Peyer's patch (tissue), 4 donors: ENCODE data around the gene OLA1.

Experiments
- CTCF ChIP-seq, 6 experiments: fragments of 450-650 bp in 4 of 6; fragments of 200-600 bp in 2 of 6; sonication (generic) in 1 of 6; IDR thresholded peaks; one replicate each; pipeline ENCODE4 v1.5.1; 2017 to 2019; ENCODE audit warnings: antibody characterized with exemption in 6 of 6, mild to moderate bottlenecking in 3 of 6, moderate library complexity in 1 of 6
- POLR2A ChIP-seq, 2 donors: fragments of 450-650 bp; IDR thresholded peaks; one replicate each; pipeline ENCODE4 v1.5.1; 2017; ENCODE audit warnings: antibody characterized with exemption in 2 of 2, mild to moderate bottlenecking in 2 of 2, moderate library complexity in 2 of 2

GRCh38 chr2:174142290-174142689 is 106.0 kb downstream of the OLA1 start:
- no peak for TF ChIP-seq POLR2A (IDR thresholded peaks at IDR 0.05)
- TF ChIP-seq CTCF (IDR thresholded peaks at IDR 0.05): no peak
